SK-N-SH treated with all-trans-retinoic acid at 6 μM for 48 hours (cell line): ENCODE data around the gene ABL2.

ENCODE experiments used
- ARNTL ChIP-seq: fragments of 450-650 bp; formaldehyde crosslinking; IDR thresholded peaks from 2 replicates; pipeline ENCODE4 v1.5.0; 2020; ENCODE audit warnings: low read depth, mild to moderate bottlenecking, moderate library complexity, borderline replicate concordance
- CREB5 ChIP-seq: fragments of 250-450 bp; sonication (Bioruptor Pico); IDR thresholded peaks from 2 replicates; pipeline ENCODE4 v1.5.1; 2020; ENCODE audit warnings: low read depth, mild to moderate bottlenecking, moderate library complexity
- ESRRG ChIP-seq: fragments of 250-450 bp; sonication (Bioruptor Pico); IDR thresholded peaks from 2 replicates; pipeline ENCODE4 v1.6.1; 2021; ENCODE audit warnings: mild to moderate bottlenecking
- GLIS3 ChIP-seq: fragments of 250-450 bp; sonication (Bioruptor Pico); IDR thresholded peaks from 2 replicates; pipeline ENCODE4 v1.5.0; 2020; ENCODE audit warnings: mild to moderate bottlenecking, moderate library complexity
- ISL1 ChIP-seq: fragments of 250-450 bp; sonication (Bioruptor Pico); IDR thresholded peaks from 2 replicates; pipeline ENCODE4 v2.1.2; 2022; ENCODE audit warnings: mild to moderate bottlenecking, moderate library complexity
- OSR1 ChIP-seq: fragments of 250-450 bp; sonication (Bioruptor Pico); IDR thresholded peaks from 2 replicates; pipeline ENCODE4 v1.8.0; 2022; ENCODE audit warnings: moderate library complexity, mild to moderate bottlenecking, inconsistent platforms
- PATZ1 ChIP-seq: fragments of 250-450 bp; sonication (Bioruptor Pico); IDR thresholded peaks from 2 replicates; pipeline ENCODE4 v1.8.0; 2020; ENCODE audit warnings: mild to moderate bottlenecking, moderate library complexity, borderline replicate concordance
- RARB ChIP-seq: fragments of 250-450 bp; sonication (Bioruptor Pico); IDR thresholded peaks from 2 replicates; pipeline ENCODE4 v1.8.0; 2021; ENCODE audit warnings: mild to moderate bottlenecking, moderate library complexity
- TCF4 ChIP-seq: fragments of 250-450 bp; sonication (Bioruptor Pico); IDR thresholded peaks from 2 replicates; pipeline ENCODE4 v1.8.0; 2021; ENCODE audit warnings: mild to moderate bottlenecking, moderate library complexity, borderline replicate concordance
- TOX ChIP-seq: fragments of 250-450 bp; sonication (Bioruptor Pico); IDR thresholded peaks from 2 replicates; pipeline ENCODE4 v1.8.0; 2021; ENCODE audit warnings: mild to moderate bottlenecking, moderate library complexity, borderline replicate concordance
- TSHZ2 ChIP-seq: fragments of 250-450 bp; sonication (Bioruptor Pico); IDR thresholded peaks from 2 replicates; pipeline ENCODE4 v1.5.0; 2020; ENCODE audit warnings: mild to moderate bottlenecking, moderate library complexity
- ZC3H10 ChIP-seq: fragments of 250-450 bp; sonication (Bioruptor Pico); IDR thresholded peaks from 2 replicates; pipeline ENCODE4 v1.5.1; 2021; ENCODE audit warnings: mild to moderate bottlenecking, moderate library complexity
- ZFP3 ChIP-seq: fragments of 250-450 bp; sonication (Bioruptor Pico); IDR thresholded peaks from 2 replicates; pipeline ENCODE4 v1.5.0; 2020; ENCODE audit warnings: mild to moderate bottlenecking, moderate library complexity
- ZNF70 ChIP-seq: fragments of 450-650 bp; formaldehyde crosslinking; IDR thresholded peaks from 2 replicates; pipeline ENCODE4 v1.5.0; 2020; ENCODE audit warnings: mild to moderate bottlenecking, moderate library complexity

- no peak for TF ChIP-seq TOX (CRISPR knock-in tag)
- TF ChIP-seq ZC3H10 (CRISPR knock-in tag) = no peak
- no peak for TF ChIP-seq ZNF70 (CRISPR knock-in tag)
- no peak for TF ChIP-seq ARNTL (CRISPR knock-in tag)
- TF ChIP-seq CREB5 (CRISPR knock-in tag) = no peak
- TF ChIP-seq ESRRG (CRISPR knock-in tag) = no peak
- no peak for TF ChIP-seq GLIS3 (CRISPR knock-in tag)
- no peak for TF ChIP-seq ZFP3 (CRISPR knock-in tag)
- TF ChIP-seq ISL1 (CRISPR knock-in tag) = no peak
- TF ChIP-seq TSHZ2 = no peak
- TF ChIP-seq TCF4 (CRISPR knock-in tag) = no peak
- TF ChIP-seq OSR1 = no peak
- no peak for TF ChIP-seq RARB (CRISPR knock-in tag)
- no peak for TF ChIP-seq PATZ1 (CRISPR knock-in tag)
Measured at GRCh38 chr1:179095924-179096323, 133.6 kb downstream of the ABL2 start.
